Thyroid gland (tissue), 4 donors: Measurements from ENCODE around the gene TET3. TPM values are rescaled to one million over a fixed set of nuclear protein-coding genes. Genes with fewer than 3 reads are reported as not detected.

Experiments
- DNase-seq, 2 donors: peaks; one replicate each; pipeline ENCODE4 v3.0.0-alpha.2; 2019
- H3K27ac ChIP-seq, 3 donors: fragments of 200-600 bp; sonication (generic); 1 replicate in 2 of 3; 2 replicates in 1 of 3; pipeline ENCODE4 v1.5.1; 2016 to 2019; ENCODE audit warnings: mild to moderate bottlenecking in 1 of 3, moderate library complexity in 1 of 3
- H3K27me3 ChIP-seq: fragments of 200-600 bp; sonication (generic); one replicate; pipeline ENCODE4 v1.5.1; 2019
- H3K36me3 ChIP-seq, 2 donors: fragments of 200-600 bp; sonication (generic); one replicate each; pipeline ENCODE4 v1.5.1; 2016 to 2019
- H3K4me1 ChIP-seq, 2 donors: fragments of 200-600 bp; sonication (generic); one replicate each; pipeline ENCODE4 v1.5.1; 2017 to 2019
- H3K4me3 ChIP-seq, 3 donors: fragments of 200-600 bp; sonication (generic); replicated peaks in 1 of 3; 1 replicate in 2 of 3; 2 replicates in 1 of 3; pipeline ENCODE4 v1.5.1; 2016; ENCODE audit warnings: mild to moderate bottlenecking in 1 of 3
- H3K9me3 ChIP-seq: fragments of 200-600 bp; sonication (generic); one replicate; pipeline ENCODE4 v1.5.1; 2017
- CTCF ChIP-seq, 6 experiments: fragments of 200-600 bp in 3 of 6; fragments of 450-650 bp in 3 of 6; sonication (generic) in 3 of 6; IDR thresholded peaks; one replicate each; pipeline ENCODE4 v1.5.1; 2016 to 2019; ENCODE audit warnings: antibody characterized with exemption in 6 of 6, mild to moderate bottlenecking in 2 of 6, inconsistent platforms in 1 of 6, moderate library complexity in 1 of 6
- POLR2A ChIP-seq, 2 donors: fragments of 450-650 bp; IDR thresholded peaks; one replicate each; pipeline ENCODE4 v1.6.1; 2017; ENCODE audit warnings: antibody characterized with exemption in 2 of 2, mild to moderate bottlenecking in 2 of 2, moderate library complexity in 1 of 2
- WGBS, 2 donors: methylation state at CpG; one replicate each; pipeline ENCODE4 v1.1.5; 2017; 5-methylcytosine and 5-hydroxymethylcytosine counted together
- intact Hi-C: fragments of 100-400 bp; cut with DNase I; formaldehyde crosslinking; loops from one replicate; pipeline ENCODE4 v1.15.1; 2023
- total RNA-seq, 4 donors: library from RNA; depleted of rRNA; stranded (reverse); fragments of >200 nt; gene quantifications; one replicate each; pipeline ENCODE4 v1.2.3, GENCODE V29; 2016

The TET3 gene
- total RNA-seq, 4 donors from 2014 or later, result 6.4 to 10.8 (median 7.5) TPM

- Histone ChIP-seq H3K27ac (no peak overlapping the region), H3K4me1 (peaks cover 12 to 13% of the 10 kb centered on the region in 2 donors), H3K4me3 (no peak overlapping the region), H3K9me3 (no peaks in the 10 kb centered on the region), H3K27me3 (no peaks in the 10 kb centered on the region), H3K36me3 (no peaks in the 10 kb centered on the region)
- no peak for DNase-seq
- TF ChIP-seq CTCF (IDR thresholded peaks at IDR 0.05) (no peak), POLR2A (IDR thresholded peaks at IDR 0.05) (no peak)
- intact Hi-C loops, result no loop called here
- WGBS, 2 donors, result 89 to 98% methylated on average over 3 of the region's 3 CpGs
Observed at GRCh38 chr2:73975731-73976130, 9.0 kb upstream of the TET3 start.

- intact Hi-C loops, result no loop called here
Observed at GRCh38 chr2:73976803-73977202, 7.9 kb upstream of the TET3 start.

DNA sequence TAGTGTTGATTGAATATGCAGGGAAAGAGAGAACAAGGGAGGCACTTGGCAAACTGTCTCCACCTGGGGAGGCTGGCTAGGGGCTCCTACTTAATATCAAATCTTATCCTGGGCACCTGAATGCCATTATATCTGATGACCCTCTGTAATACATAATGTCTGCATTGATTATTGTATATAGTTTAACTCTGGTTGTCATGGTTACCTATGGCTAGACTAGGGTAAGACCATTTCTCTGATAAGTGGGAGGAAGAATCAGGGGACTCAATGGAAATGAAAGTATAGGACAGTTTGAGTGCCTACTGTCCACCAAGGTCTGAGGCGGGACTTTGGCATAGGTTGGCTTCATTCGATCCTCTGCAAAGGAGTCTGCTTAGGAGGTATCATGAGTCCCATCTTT, 7.2 kb upstream of the TET3 start:
- intact Hi-C loops, result no loop called here

More at GRCh38 chr2:73976803-73977202, 7.9 kb upstream of the TET3 start:
- DNase-seq, result no peak
- 55 to 100% methylated on average over 1 of the region's 1 CpG for WGBS, 2 donors
- peaks cover 8 to 12% of the 10 kb centered on the region in 2 donors for H3K4me1 ChIP-seq
- TF ChIP-seq CTCF (IDR thresholded peaks at IDR 0.05) (no peak), POLR2A (IDR thresholded peaks at IDR 0.05) (no peak)
- no peaks in the 10 kb centered on the region for H3K27me3 ChIP-seq
- H3K36me3 ChIP-seq, result no peaks in the 10 kb centered on the region
- H3K4me3 ChIP-seq, result no peak overlapping the region
- no peaks in the 10 kb centered on the region for H3K9me3 ChIP-seq
- no peak overlapping the region for H3K27ac ChIP-seq

DNA sequence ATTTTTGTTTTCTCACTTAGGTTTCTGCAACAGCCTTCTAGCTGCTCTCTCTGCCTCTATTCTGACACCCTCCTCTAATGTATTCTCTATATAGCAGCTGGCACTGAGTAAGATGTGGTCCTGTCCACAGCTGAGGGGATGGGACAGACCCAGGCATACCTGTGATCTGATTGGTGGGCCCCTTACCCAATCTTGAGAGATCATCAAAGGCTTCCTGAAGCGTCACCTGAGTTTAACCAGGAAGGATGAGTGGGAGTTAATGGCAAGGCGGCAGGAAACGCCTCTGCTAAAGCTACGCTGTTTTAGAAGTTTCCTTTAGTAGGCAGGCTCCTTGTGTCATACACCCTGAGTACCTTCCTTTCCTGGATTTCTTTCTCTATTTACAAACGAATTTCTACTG, 5.7 kb upstream of the TET3 start:
- no peaks in the 10 kb centered on the region for H3K9me3 ChIP-seq
- no peak for DNase-seq
- peaks cover 9 to 32% of the 10 kb centered on the region in 2 donors for H3K4me1 ChIP-seq
- no peak overlapping the region for H3K27ac ChIP-seq
- WGBS, 2 donors, result 48 to 51% methylated on average over 5 of the region's 5 CpGs
- no peak for TF ChIP-seq POLR2A (IDR thresholded peaks at IDR 0.05)
- TF ChIP-seq CTCF (IDR thresholded peaks at IDR 0.05), result no peak
- no peaks in the 10 kb centered on the region for H3K27me3 ChIP-seq
- intact Hi-C loops, result no loop called here
- no peaks in the 10 kb centered on the region for H3K36me3 ChIP-seq
- H3K4me3 ChIP-seq, result no peak overlapping the region

More for the DNA sequence above, 7.2 kb upstream of the TET3 start:
- H3K36me3 ChIP-seq, result no peaks in the 10 kb centered on the region
- H3K27ac ChIP-seq, result no peak overlapping the region
- 96% methylated on average over 2 of the region's 2 CpGs for WGBS, 2 donors
- DNase-seq, result no peak
- no peak overlapping the region for H3K4me3 ChIP-seq
- TF ChIP-seq POLR2A (IDR thresholded peaks at IDR 0.05) (no peak), CTCF (IDR thresholded peaks at IDR 0.05) (no peak)
- peaks cover 8 to 18% of the 10 kb centered on the region in 2 donors for H3K4me1 ChIP-seq
- no peaks in the 10 kb centered on the region for H3K27me3 ChIP-seq
- no peaks in the 10 kb centered on the region for H3K9me3 ChIP-seq

DNA sequence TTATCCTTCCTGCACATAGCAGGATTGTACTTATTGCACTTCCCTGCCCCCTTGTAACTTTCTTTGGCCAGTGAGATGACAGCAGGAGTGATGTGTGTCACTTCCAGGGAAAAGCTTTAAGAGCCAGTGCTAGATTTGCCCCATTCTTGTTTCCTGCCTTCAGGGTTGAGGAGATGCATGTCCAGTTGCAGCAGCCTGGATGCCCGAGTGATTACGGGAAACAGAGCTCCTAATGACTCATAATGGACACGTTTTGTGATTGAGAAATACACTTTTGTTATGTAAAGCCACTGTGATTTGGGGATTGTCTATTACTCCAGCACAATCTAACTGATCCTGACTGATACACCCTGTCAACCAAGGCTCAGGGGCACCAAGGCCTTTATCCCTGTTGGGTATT, 5.0 kb upstream of the TET3 start:
- no peak for TF ChIP-seq POLR2A (IDR thresholded peaks at IDR 0.05)
- TF ChIP-seq CTCF (IDR thresholded peaks at IDR 0.05), result no peak
- no peaks in the 10 kb centered on the region for H3K9me3 ChIP-seq

More for the DNA sequence above, 5.0 kb upstream of the TET3 start:
- intact Hi-C loops, result loop anchor here (10.0 kb wide), 1 partner anchor 145 kb away; no protein-coding TSS in a partner anchor
- Histone ChIP-seq H3K36me3 (no peaks in the 10 kb centered on the region), H3K4me1 (peaks cover 13 to 33% of the 10 kb centered on the region in 2 donors), H3K27ac (no peak overlapping the region), H3K27me3 (no peaks in the 10 kb centered on the region), H3K4me3 (no peak overlapping the region)
- 65 to 78% methylated on average over 3 of the region's 3 CpGs for WGBS, 2 donors
- no peak for DNase-seq
